OCI-LY1 (cell line): ENCODE data around the gene STK32C.
"Not testable (repeated sequence)": the region's sequence is repeated elsewhere in the genome, so short reads cannot be mapped to it uniquely, and the experiment has no call there.

Experiments used
- H2AFZ ChIP-seq: fragments of 200-600 bp; sonication (generic), shearing (Covaris generic); 2 replicates; pipeline ENCODE4 v1.6.0; 2014; ENCODE audit warnings: antibody characterized with exemption, mild to moderate bottlenecking, low read length
- H3F3A ChIP-seq: fragments of 200-600 bp; sonication (generic), shearing (Covaris generic); 2 replicates; pipeline ENCODE4 v1.6.0; 2014; ENCODE audit warnings: mild to moderate bottlenecking, antibody characterized with exemption, low read length, moderate library complexity; ENCODE audit not compliant: insufficient read depth
- H3K27ac ChIP-seq: fragments of 200-600 bp; sonication (generic); 2 replicates; pipeline ENCODE4 v1.5.1; 2014; ENCODE audit warnings: low read length, mixed run types, mild to moderate bottlenecking, low read depth; ENCODE audit not compliant: poor library complexity, severe bottlenecking
- H3K27me3 ChIP-seq: fragments of 200-600 bp; sonication (generic); 2 replicates; pipeline ENCODE4 v1.6.0; 2014; ENCODE audit warnings: antibody characterized with exemption, mild to moderate bottlenecking, low read length, moderate library complexity; ENCODE audit not compliant: insufficient read depth
- H3K36me3 ChIP-seq: fragments of 200-600 bp; sonication (generic); 2 replicates; pipeline ENCODE4 v1.6.1; 2014; ENCODE audit warnings: mild to moderate bottlenecking, antibody characterized with exemption, low read length, moderate library complexity, mixed read lengths; ENCODE audit not compliant: insufficient read depth
- H3K4me1 ChIP-seq: fragments of 200-600 bp; sonication (generic); 2 replicates; pipeline ENCODE4 v1.5.1; 2014; ENCODE audit warnings: mild to moderate bottlenecking, low read length, moderate library complexity; ENCODE audit not compliant: insufficient read depth, severe bottlenecking
- H3K4me2 ChIP-seq: fragments of 200-600 bp; sonication (generic), shearing (Covaris generic); 2 replicates; pipeline ENCODE4 v1.6.1; 2014; ENCODE audit warnings: low read length
- H3K4me3 ChIP-seq: fragments of 200-600 bp; sonication (generic); 2 replicates; pipeline ENCODE4 v1.5.1; 2014; ENCODE audit warnings: low read length, low read depth, mild to moderate bottlenecking, mixed read lengths; ENCODE audit not compliant: poor library complexity, severe bottlenecking
- H3K79me2 ChIP-seq: fragments of 200-600 bp; shearing (Covaris generic); 2 replicates; pipeline ENCODE4 v1.6.1; 2016; ENCODE audit warnings: mixed run types, low read length, mixed read lengths; ENCODE audit not compliant: insufficient read depth
- H3K9ac ChIP-seq: fragments of 200-600 bp; sonication (generic), shearing (Covaris generic); 2 replicates; pipeline ENCODE4 v1.6.1; 2014; ENCODE audit warnings: mild to moderate bottlenecking, low read length, mixed read lengths
- H3K9me2 ChIP-seq: fragments of 200-600 bp; sonication (generic), shearing (Covaris generic); 2 replicates; pipeline ENCODE4 v1.6.1; 2014; ENCODE audit warnings: low read depth, mild to moderate bottlenecking, low read length, mixed read lengths
- H3K9me3 ChIP-seq: fragments of 200-600 bp; shearing (Covaris generic); 2 replicates; pipeline ENCODE4 v1.6.1; 2014; ENCODE audit warnings: low read length, mixed read lengths
- H4K20me1 ChIP-seq: fragments of 200-600 bp; sonication (generic), shearing (Covaris generic); 2 replicates; pipeline ENCODE4 v1.6.0; 2016; ENCODE audit warnings: mild to moderate bottlenecking, low read length; ENCODE audit not compliant: insufficient read depth
- EZH2 ChIP-seq: fragments of 200-600 bp; sonication (generic), shearing (Covaris generic); IDR thresholded peaks from 2 replicates; pipeline ENCODE4 v1.8.0; 2017; ENCODE audit warnings: borderline replicate concordance, mixed run types, mild to moderate bottlenecking, antibody characterized with exemption, low read length, moderate library complexity, mixed read lengths
- TF ChIP-seq, protein P1 (sequence below): fragments of 200-600 bp; sonication (generic), shearing (Covaris generic); IDR thresholded peaks from 2 replicates; pipeline ENCODE4 v1.5.1; 2017; ENCODE audit warnings: mild to moderate bottlenecking, antibody characterized with exemption, low read length, moderate library complexity, mixed read lengths

Gene STK32C

DNA sequence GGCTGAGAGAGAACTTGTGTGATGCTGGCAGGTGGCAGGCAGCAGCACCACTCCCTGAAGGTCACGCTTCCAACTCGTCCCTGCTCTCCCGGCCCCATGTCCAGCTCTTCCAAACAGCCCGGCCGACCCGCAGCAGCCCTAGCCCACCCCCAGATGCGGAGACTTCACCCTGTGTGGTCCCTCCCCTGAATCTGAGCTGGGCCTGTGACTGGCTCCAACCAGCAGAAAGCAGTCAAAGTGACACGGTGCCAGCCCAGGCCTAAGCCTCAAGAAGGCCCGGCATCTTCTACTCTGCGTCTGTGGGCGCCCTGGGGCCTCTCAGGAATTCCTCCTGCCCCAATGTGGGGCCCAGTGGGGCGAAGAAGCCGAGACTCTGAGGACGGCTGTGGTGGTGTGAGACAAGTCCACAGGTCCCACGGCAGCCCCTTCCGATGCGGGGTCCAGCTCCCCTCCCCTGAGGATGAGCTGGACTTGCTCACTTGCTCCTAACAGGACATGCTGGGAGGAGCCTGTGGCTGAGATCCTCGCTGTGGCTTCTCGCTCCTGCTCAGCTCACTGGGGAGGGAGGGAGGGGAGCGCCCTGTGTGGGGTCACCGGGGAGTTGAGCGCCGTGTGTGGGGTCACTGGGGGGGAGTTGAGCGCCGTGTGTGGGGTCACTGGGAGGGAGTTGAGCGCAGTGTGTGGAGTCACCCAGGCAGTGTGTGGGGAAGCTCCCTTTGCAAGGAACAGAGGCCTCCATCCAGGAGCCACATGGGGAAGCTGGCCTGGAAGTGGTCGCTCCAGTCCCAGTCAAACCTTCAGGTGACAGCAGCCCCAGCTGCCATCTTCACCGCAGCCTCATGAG, 9.5 kb downstream of the STK32C start:
- no peaks in the 10 kb centered on the region for H3K4me1 ChIP-seq
- no peak overlapping the region for H3K4me3 ChIP-seq
- H2AFZ ChIP-seq, result no peak overlapping the region
- H3F3A ChIP-seq, result no peaks in the 10 kb centered on the region
- no peaks in the 10 kb centered on the region for H3K27me3 ChIP-seq
- no peaks in the 10 kb centered on the region for H3K9me2 ChIP-seq
- no peak overlapping the region for H3K27ac ChIP-seq
- TF ChIP-seq EZH2, result no peak
- TF ChIP-seq, protein P1, sequence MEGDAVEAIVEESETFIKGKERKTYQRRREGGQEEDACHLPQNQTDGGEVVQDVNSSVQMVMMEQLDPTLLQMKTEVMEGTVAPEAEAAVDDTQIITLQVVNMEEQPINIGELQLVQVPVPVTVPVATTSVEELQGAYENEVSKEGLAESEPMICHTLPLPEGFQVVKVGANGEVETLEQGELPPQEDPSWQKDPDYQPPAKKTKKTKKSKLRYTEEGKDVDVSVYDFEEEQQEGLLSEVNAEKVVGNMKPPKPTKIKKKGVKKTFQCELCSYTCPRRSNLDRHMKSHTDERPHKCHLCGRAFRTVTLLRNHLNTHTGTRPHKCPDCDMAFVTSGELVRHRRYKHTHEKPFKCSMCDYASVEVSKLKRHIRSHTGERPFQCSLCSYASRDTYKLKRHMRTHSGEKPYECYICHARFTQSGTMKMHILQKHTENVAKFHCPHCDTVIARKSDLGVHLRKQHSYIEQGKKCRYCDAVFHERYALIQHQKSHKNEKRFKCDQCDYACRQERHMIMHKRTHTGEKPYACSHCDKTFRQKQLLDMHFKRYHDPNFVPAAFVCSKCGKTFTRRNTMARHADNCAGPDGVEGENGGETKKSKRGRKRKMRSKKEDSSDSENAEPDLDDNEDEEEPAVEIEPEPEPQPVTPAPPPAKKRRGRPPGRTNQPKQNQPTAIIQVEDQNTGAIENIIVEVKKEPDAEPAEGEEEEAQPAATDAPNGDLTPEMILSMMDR, result no peak
- H3K9ac ChIP-seq, result no peak overlapping the region
- H3K36me3 ChIP-seq, result no peaks in the 10 kb centered on the region
- H3K4me2 ChIP-seq, result no peak overlapping the region
- H3K9me3 ChIP-seq, result no peaks in the 10 kb centered on the region
- H4K20me1 ChIP-seq, result no peaks in the 10 kb centered on the region
- H3K79me2 ChIP-seq, result no peaks in the 10 kb centered on the region

GRCh38 chr10:132297526-132297925, 10.2 kb downstream of the STK32C start:
- H3K4me2 ChIP-seq, result no peak overlapping the region
- H3K4me3 ChIP-seq, result no peak overlapping the region
- no peak overlapping the region for H3K9ac ChIP-seq
- H3K36me3 ChIP-seq, result no peaks in the 10 kb centered on the region
- H3K79me2 ChIP-seq, result no peaks in the 10 kb centered on the region
- H3K27me3 ChIP-seq, result no peaks in the 10 kb centered on the region
- no peak overlapping the region for H2AFZ ChIP-seq
- no peaks in the 10 kb centered on the region for H3K4me1 ChIP-seq
- H3K9me3 ChIP-seq, result no peaks in the 10 kb centered on the region
- no peak overlapping the region for H3K27ac ChIP-seq
- H3F3A ChIP-seq, result no peaks in the 10 kb centered on the region
- TF ChIP-seq, protein P1, result no peak
- no peak for TF ChIP-seq EZH2
- H3K9me2 ChIP-seq, result no peaks in the 10 kb centered on the region
- H4K20me1 ChIP-seq, result no peaks in the 10 kb centered on the region

- Histone ChIP-seq H3F3A (no peaks in the 10 kb centered on the region), H3K79me2 (no peaks in the 10 kb centered on the region), H3K27me3 (no peaks in the 10 kb centered on the region), H3K4me2 (no peak overlapping the region), H3K9ac (no peak overlapping the region), H3K9me2 (no peaks in the 10 kb centered on the region), H3K4me1 (no peaks in the 10 kb centered on the region), H3K27ac (no peak overlapping the region), H3K4me3 (no peak overlapping the region), H3K36me3 (no peaks in the 10 kb centered on the region), H3K9me3 (no peaks in the 10 kb centered on the region), H4K20me1 (no peaks in the 10 kb centered on the region), H2AFZ (no peak overlapping the region)
- no peak for TF ChIP-seq EZH2
- TF ChIP-seq, protein P1, result no peak
These were observed 10.9 kb downstream of the STK32C start for GRCh38 chr10:132296666-132297443.

- H3K9me2 ChIP-seq, H3K27ac ChIP-seq, H3K9ac ChIP-seq, H3K36me3 ChIP-seq, H2AFZ ChIP-seq, H3K79me2 ChIP-seq, H3K4me3 ChIP-seq, H3K4me1 ChIP-seq, H3K4me2 ChIP-seq, H3F3A ChIP-seq, H3K9me3 ChIP-seq, H3K27me3 ChIP-seq, H4K20me1 ChIP-seq: not testable (repeated sequence)
These were observed 12.3 kb downstream of the STK32C start for GRCh38 chr10:132295481-132295880.
